Measurements from ENCODE around the gene MOB2.
A peak's percentile ranks its signal among the peaks of the same experiment; 100 is the strongest.
"Not testable (repeated sequence)": the region's sequence is repeated elsewhere in the genome, so short reads cannot be mapped to it uniquely, and the experiment has no call there.

MOB2 gene

DNA sequence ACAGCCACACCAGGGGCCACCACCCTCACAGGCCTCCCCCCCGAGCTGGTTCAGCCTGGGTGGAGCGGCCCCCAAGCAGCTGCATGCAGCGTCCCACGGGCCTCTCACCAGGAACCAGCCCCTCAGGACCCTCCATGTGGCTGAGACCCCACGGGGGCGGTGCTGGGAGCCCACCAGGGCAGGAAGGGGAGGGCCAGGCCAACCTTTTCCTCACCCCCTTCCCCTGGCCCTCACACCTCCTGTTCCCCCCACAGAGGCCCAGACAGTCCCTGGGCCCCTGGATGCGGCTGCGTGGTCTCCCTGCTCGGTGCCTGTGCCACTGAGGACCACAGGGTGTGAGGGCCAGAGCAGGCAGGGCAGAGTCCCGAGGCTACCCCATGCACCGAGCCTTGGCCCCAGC lies 46.5 kb downstream of the MOB2 start:
- DNase-seq (ENCODE audit: low spot score), result no peak

DNA sequence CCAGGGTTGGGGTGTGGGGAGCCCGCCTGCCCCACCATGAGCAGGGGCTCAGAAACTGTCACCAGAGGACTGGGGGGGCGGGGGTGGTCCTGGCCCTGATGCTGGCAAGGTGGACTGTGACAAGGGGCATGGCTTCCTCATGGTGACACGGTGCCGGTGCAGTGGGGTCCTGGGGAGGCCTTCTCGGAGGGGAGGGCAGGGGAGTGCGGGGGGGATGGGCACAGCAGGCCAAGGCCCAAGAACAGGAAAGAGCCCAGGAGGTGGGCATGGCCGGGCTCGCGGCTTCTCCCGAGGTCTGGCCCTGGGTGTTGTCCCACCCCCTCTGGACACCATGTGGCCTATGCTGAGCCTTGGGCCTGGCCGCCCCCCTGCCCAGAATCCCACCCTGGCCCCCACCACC lies 47.2 kb downstream of the MOB2 start:
- no peak for DNase-seq (ENCODE audit: low spot score)

DNA sequence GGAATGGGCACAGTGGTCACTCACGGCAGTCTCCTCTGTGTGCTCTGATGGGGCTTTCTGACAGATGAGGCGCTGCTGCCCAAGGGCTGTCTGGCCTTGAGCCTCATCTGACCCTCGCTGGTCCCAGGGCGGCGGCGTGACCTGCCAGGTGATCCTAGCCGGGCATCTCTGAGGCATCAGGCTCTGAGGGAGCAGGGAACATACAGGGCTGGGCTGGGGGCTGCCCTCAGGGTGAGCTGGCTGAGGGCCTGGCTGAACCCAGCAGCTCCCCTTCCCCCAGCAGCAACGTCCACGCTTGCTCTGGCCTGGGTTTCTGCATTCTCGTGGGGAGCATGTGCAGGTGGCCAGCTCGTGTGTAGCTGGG lies 47.6 kb downstream of the MOB2 start:
- no peak for DNase-seq (ENCODE audit: low spot score)

DNA sequence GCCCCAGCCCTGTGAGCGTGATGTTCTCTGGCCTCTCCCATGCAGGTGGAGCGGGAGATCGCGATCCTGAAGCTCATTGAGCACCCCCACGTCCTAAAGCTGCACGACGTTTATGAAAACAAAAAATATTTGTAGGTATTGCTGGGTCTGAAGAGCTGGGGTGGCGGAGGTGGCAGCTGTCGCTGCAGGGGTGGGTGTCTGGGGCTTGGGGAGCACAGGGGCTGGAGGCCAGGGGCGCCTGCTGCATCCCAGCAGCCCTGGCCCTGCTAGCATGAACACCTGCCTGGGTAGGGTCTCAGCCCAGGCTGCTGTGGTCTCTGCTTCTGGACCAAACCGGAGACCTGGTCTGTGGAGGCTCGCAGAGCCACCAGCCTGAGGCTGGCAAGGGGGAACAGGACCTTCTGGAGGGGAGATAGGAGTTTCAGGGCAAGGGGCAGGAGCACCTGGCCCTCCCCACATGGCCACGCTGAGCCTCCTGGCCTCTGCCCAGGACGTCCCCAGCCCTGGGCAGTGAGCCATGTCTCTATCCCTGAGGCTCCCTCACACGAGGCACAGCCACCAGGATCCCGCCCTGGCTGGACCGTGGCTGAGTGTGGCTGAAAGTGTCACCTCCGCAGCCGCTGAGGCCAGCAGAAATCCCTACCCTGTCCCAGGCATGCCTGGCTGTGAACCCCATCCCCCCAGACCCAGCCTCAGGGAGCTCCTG lies 48.2 kb downstream of the MOB2 start:
- DNase-seq (ENCODE audit: low spot score), result no peak

DNA sequence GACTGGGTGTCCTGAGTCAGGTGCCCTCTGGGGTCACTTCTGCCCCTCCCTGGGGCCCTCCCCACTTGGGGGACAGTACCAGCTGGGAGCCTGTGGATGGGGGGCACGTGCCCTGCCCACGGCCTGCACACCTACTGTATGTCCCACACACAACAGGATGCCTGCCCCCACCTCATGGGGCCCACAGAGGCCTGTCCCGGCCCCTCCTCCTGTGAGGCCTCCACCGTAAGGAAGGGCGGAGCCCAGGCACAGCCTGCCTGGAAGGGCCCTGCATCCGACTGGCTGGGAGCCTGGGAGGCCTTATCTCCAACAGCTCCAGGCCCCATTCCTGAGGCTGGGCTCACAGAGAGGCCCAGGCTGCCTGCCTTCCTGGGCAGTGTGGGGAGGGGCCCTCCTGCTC lies 49.1 kb downstream of the MOB2 start:
- DNase-seq (ENCODE audit: low spot score), result no peak

DNA sequence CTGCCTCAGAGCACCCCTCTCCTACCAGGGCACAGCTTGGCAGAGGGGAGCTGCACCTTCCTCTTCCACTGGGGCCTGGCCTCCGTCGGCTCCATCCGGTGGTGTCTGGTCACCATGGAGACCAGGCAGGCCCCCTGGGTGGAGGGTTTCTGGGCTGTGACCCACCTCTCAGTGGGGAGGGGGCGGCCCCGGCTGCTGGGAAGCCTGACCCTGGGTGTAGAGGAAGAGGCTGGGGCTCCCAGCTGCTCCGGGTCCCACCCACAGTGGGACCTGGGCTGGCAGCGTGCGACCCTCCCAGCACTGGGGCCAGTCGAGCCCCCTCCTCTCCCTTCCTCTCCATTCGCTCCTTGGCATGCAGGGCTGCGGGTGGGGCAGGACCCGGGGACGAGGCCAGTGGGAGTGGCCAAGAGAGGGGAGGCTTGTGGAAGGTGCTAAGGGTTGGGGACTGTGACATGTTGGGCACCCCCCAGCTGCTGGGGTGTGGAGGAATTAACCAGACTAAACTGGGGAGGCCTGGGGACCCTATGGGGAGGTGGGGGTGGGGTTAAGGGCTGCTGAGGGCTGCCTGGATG lies 50.0 kb downstream of the MOB2 start:
- no peak for DNase-seq (ENCODE audit: low spot score)

DNA sequence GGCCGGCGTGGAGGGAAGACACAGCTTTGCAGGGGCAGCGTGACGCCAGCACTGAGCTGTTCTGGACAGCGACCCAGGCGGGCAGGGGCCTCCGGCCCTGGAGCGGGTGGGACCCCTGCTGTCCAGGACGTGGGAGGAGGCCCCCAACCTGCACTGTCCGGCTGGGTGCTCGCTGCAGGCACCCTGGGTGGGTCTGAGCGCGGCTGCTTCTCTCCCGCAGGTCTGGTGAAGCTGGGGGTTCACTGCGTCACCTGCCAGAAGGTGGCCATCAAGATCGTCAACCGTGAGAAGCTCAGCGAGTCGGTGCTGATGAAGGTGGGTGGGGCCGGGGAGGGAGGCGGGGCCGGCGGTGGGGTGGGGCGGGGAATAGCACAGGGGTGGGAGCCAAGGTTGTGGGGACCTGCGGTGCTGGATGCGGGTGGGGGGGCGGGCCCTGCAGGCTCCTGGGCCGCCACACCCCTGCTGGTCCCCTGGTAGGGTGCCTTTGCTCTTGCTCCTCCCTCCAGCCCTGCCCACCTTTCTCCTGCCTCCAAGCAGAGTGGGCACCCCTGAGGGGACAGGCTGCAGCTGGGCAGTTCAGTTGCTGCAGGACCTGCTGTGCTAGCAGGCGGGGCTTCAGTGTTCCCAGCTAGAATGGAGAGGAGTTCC lies 50.6 kb downstream of the MOB2 start:
- no peak for DNase-seq (ENCODE audit: low spot score)

DNA sequence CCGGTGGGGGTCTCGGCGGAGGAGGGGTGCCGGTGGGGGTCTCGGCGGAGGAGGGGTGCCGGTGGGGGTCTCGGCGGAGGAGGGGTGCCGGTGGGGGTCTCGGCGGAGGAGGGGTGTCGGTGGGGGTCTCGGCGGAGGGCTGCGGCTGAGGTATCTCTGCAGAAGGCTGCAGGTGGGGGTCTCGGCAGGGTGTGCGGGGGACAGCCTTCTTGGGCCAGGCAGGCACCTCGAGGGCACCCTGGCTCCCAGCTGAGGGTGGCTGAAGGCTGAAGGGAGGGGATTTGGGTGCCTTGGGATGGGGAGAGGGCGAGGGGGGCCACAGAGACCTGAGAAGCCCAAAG lies 51.1 kb downstream of the MOB2 start:
- DNase-seq (ENCODE audit: low spot score), result not testable (repeated sequence)

DNA sequence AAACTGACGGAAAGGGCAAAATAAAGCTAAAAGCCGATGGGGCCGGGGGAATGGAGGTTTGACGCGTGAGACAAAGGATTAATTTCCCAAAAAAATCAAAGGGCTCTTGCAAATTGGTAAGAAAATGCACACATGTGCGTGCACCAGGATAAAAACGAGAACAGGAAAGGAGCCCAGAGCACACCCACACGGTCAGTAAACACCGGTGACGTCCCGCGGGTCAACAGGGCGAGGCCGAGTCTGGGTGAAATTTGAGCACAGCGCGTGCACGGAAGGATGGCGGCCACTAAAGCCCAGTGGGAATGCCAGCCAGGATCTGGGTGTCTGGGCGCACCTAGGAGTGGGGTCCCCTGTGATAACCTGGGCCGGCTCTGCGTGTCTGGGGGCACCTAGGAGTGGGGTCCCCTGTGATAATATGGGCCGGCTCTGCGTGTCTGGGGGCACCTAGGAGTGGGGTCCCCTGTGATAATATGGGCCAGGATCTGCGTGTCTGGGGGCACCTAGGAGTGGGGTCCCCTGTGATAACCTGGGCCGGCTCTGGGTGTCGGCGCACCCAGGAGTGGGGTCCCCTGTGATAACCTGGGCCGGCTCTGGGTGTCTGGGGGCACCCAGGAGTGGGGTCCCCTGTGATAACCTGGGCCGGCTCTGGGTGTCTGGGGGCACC lies 52.5 kb downstream of the MOB2 start:
- DNase-seq (ENCODE audit: low spot score), result no peak

DNA sequence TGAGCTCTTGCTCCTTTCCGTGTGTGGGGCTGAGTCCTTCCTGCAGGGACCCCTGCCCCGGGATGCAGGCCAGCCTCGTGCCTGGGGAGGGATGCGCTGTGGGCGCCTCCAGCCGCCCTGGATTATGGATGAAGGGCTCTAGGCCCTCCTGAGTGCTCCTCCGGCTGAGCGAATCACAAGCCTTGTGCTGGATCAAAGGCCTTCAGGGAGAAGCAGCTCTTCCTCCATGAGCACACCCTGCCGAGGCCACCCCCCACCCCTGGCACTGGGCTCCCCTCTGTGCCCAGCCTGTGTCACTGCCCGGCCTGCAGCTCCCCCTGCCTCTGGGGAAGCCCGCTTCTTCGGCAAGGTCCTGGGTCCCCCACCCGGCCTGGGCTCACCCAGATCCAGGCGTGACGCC lies 53.0 kb downstream of the MOB2 start:
- no peak for DNase-seq (ENCODE audit: low spot score)

DNA sequence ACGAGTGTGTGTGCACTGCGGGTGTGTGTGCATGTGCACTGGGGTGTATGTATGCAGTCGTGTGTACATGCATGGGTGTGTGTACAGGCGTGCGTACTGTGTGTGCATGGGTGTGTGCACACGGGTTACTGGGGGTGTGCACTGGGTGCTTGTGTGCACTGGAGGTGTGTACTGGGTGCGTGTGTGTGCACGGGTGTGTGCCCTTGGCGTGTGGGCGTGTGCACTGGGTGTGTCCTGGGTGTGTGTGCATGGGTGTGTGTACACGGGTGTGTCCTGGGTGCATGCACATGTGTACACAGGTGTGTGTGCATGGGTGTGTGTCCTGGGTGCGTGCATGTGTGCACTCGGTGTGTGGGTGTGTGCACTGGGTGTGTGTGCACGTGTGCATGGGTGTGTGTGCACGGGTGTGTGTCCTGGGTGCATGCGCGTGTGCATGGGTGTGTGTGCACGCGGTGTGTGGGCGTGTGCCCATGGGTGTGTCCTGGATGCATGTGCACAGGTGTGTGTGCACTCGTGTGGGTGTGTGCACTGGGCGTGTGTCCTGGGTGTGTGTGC lies 57.7 kb downstream of the MOB2 start:
- no peak for DNase-seq (ENCODE audit: low spot score)

DNA sequence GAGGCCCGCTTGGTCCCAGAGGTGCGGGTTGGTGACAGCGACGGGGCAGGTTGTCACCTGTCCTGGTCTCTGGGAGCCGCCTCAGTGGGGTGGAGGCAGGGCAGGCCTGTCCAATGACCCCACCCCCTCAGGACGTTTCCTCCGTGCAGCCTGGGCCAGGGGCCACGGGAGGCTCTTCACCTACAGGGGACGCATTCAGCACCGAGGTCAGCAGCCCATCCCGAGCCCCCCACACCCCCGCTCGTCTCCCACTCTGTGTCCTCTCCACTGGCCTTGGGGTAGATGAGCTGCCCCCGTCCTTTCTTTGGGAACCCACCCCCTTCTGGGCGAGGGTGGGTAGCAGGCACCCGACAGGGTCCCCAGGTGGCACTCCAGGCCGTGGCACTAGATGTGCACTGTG lies 61.1 kb downstream of the MOB2 start:
- no peak for DNase-seq (ENCODE audit: low spot score)

DNA sequence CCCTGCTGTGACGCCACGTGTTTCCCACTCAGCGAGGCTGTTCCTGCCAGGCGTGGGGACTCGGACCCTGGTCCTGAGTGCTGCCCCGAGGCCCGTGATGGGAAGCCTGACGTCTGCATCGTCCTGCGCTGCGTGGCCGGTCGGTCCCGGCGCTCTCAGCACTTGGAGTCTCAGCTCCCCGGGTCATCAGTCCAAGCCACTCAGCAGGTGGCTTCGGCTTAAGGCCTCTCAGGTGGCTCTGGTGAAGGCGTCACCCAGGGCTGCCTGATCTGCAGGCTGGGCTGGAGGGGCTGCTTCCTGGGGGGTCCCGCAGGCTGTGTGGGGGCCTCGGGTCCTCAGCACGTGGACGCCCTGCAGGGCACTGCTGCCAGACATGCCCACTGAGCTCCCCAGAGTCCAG lies 61.6 kb downstream of the MOB2 start:
- no peak for DNase-seq (ENCODE audit: low spot score)

DNA sequence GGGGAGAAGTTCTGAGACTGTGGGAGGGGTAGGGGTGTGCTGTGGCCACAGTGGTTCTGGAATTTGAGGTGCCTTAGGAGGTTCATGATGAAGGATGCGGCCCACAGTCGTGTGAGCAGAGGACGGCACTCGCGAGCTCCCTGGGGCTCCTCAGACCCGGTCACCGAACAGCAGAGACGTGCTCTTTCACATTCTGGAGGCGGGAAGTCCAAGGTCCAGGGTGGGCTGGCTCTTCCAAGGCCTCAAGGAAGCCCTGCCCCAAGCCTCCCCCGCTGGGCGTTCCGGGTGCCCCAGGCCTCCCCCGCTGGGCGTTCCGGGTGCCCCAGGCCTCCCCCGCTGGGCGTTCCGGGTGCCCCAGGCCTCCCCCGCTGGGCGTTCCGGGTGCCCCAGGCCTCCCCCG lies 63.2 kb downstream of the MOB2 start:
- DNase-seq (ENCODE audit: low spot score), result not testable (repeated sequence)

DNA sequence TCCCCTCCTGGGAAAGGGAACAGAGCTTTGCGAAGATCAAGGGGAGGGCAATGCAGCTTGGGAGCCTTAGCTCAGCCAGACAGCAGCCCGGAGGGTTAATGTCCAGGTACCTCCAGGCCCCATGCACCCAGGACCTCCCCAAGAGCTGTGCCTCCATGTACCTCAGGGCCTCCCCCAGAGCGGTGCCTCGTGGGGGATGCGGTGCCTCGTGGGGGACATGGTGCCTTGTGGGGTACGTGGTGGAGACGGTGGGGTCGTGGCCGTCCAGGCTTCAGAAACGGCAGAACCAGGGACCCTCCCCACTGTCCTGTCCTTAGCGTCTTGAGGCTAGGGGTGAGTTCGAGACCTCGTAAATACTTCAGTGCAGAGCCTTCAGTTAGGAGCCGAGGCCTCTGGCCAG lies 63.6 kb downstream of the MOB2 start:
- DNase-seq (ENCODE audit: low spot score), result no peak

DNA sequence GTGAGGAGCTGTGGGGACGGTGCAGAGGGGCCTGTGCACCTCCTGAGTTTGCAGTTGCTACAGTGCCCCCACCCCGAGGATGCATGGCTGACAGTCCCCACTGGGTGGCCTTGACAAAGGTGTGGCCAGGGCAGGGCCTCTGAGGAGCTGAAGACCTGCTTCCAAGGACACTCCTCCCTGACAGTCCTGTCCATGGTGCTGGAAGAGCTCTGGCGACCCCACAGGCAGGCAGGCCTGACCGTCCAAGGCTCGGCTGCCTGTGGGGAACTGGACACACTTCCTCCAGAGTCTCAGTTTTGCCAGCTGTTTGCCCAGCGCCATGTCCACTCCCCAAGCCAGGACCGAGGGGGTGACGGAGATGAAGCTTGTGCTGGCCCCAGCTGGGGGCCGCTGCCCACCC lies 64.1 kb downstream of the MOB2 start:
- peak; percentile 19 for DNase-seq (ENCODE audit: low spot score)

DNA sequence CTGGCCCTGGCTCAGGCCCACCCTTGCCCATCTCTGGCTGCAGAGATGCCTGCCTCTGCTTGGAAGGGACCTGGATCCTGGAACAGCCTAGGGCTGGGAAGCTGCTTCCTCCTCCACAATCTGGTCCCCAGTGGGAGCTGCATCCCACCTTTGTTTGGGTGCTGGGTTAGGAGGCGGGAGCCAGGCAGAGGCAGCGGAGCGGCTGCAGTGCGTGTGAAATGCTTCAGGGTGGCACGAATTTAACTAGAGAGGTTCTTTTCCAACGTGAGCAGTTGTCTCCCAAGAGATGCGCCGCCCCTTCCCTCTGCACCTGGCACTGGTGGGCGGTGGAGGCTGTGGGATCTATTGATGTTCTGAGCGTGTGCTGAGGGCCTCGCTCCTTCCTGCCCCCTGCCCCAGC lies 65.3 kb downstream of the MOB2 start:
- no peak for DNase-seq (ENCODE audit: low spot score)

DNA sequence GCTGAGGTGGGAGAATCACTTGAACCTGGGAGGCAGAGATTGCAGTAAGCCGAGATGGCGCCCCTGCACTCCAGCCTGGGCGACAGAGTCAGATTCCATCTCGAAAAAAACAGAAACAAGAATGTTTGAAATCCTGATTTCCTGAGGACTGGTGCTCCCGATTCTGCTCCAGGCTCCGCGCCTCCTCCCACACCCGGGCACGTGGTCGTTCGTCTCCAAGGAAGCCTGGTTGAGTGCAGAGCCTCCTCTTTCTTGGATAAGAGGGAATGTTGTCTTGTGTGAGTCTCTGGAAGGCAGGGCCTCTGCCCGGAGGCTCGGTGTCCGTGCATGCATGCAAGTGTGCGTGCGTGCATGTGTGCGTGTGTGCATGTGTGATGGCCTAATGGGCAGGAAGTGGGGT lies 66.8 kb downstream of the MOB2 start:
- no peak for DNase-seq (ENCODE audit: low spot score)

Measured in RKO (cell line).